Retinal pigment epithelial cell (primary cell): ENCODE data around the gene BRPF1.

ENCODE experiments used
- DNase-seq: peaks from one replicate; pipeline ENCODE4 v3.0.0-alpha.2; 2010; ENCODE audit warnings: low read depth
- H3K4me3 ChIP-seq: 2 replicates; pipeline ENCODE4 v1.5.1; 2011; ENCODE audit warnings: mild to moderate bottlenecking, low read length, control low read depth, moderate library complexity
- TF ChIP-seq, protein P1 (sequence below): conservative IDR thresholded peaks from 2 replicates; pipeline ENCODE4 v1.5.1; 2011; ENCODE audit warnings: low read depth, low read length, control low read depth, inconsistent platforms

BRPF1 gene

DNA sequence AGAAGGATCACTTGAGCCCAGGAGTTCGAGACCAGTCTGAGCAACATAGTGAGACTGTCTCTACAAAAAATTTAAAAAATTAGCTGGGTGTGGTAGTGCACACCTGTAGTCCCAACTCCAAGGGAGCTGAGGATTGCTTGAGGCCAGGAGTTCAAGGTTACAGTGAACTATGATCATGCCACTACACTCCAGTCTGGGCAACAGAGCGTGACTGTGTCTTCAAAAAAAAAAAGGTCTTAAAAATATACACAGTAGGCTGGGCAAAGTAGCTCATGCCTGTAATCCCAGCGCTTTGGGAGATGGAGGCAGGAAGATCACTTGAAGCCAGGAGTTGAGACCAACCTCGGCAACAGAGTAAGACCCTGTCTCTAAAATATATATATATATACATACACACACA is 49.4 kb downstream of the BRPF1 start:
- TF ChIP-seq, protein P1, sequence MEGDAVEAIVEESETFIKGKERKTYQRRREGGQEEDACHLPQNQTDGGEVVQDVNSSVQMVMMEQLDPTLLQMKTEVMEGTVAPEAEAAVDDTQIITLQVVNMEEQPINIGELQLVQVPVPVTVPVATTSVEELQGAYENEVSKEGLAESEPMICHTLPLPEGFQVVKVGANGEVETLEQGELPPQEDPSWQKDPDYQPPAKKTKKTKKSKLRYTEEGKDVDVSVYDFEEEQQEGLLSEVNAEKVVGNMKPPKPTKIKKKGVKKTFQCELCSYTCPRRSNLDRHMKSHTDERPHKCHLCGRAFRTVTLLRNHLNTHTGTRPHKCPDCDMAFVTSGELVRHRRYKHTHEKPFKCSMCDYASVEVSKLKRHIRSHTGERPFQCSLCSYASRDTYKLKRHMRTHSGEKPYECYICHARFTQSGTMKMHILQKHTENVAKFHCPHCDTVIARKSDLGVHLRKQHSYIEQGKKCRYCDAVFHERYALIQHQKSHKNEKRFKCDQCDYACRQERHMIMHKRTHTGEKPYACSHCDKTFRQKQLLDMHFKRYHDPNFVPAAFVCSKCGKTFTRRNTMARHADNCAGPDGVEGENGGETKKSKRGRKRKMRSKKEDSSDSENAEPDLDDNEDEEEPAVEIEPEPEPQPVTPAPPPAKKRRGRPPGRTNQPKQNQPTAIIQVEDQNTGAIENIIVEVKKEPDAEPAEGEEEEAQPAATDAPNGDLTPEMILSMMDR = no peak
- no peak for DNase-seq
- no peak overlapping the region for H3K4me3 ChIP-seq

- no peak for DNase-seq
- TF ChIP-seq, protein P1 = no peak
- no peak overlapping the region for H3K4me3 ChIP-seq
These were observed 50.0 kb downstream of the BRPF1 start for GRCh38 chr3:9781551-9781950.

GRCh38 chr3:9781978-9782603 is 50.6 kb downstream of the BRPF1 start:
- H3K4me3 ChIP-seq = no peak overlapping the region
- TF ChIP-seq, protein P1 = no peak
- DNase-seq = no peak

GRCh38 chr3:9782770-9783169 is 51.2 kb downstream of the BRPF1 start:
- DNase-seq = no peak
- no peak overlapping the region for H3K4me3 ChIP-seq

DNA sequence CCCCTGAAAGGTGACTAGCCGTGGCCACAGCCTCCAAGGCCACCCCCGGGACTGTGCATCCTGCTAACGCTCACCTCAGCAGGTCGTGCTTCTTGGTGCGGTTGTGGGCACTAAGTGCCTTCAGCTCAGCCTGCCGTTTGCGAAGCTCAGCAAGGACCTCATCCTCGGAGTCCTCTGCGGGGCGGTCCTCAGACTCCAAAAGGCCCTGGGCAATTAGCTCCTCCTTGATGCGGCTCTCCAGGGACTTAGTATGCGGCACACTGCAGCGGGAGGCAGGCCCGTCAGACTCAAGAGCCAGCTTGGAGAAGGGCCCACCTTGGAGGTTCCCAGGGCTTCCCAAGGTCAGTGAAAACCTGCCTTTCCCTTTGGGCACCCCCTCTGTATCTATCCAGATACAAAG is 52.4 kb downstream of the BRPF1 start:
- TF ChIP-seq, protein P1 = no peak
- DNase-seq = no peak
- H3K4me3 ChIP-seq = no peak overlapping the region

More at GRCh38 chr3:9782770-9783169, 51.2 kb downstream of the BRPF1 start:
- TF ChIP-seq, protein P1 = no peak

DNA sequence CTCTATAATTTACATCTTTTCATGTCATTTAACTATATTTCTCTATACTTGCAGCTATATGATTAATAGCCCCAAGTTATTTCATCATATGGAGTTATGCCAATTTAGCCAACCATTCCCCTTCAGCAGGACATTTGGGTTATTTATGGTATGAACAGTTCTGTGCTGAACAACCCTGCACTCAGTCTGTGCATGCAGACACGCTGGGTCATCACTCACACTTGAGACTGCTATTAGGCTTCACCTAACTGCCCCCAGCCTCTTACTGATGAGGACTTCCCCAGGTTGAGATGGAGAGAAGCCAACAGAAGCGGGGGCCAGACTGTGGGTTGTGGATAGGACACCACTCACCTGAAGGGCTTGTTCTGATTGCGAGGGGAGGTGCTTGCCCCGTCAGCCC is 53.4 kb downstream of the BRPF1 start:
- no peak for DNase-seq
- TF ChIP-seq, protein P1 = no peak
- H3K4me3 ChIP-seq = no peak overlapping the region

DNA sequence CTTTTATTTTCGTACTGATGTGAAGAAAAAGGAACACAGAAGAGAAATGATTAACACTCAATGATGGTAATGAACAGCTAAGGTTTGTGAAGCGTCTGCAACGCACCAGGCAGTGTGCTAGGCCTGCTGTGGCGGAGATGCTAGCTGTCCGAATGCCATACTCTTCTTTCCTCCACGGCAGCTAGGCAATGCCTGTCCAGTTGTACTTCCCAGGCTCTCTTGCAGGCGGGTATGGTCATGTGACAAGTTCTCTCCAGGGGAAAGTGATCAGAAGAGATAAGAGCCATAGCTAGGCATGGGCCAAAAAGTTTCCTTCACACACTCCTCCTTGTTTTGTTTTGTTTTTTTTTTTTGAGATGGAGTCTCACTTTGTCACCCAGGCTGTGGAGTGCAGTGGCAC is 54.1 kb downstream of the BRPF1 start:
- DNase-seq = no peak
- TF ChIP-seq, protein P1 = no peak
- H3K4me3 ChIP-seq = no peak overlapping the region
